ENCODE data around the gene CILP2.

The CILP2 gene

DNA sequence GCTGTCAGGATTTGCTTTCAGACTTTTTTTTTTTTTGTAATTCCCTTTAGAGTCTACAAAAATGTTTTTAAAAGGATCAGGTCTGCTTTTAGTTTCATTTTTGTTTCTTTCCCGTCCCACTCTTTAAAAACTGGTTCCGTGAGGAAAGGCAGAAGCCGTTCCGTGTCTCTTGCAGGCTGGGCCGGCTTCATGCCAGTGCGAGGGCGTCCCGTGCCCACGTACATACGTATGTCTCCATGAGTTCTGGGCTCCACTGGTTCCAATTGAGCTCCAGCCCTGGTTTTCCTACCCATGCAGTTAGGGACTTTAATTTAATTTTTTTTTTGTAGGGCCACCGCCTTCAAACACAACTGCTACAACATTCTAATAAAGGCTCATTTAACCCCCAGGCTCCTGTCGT lies 31.5 kb upstream of the CILP2 start:
- DNase-seq = no peak

DNA sequence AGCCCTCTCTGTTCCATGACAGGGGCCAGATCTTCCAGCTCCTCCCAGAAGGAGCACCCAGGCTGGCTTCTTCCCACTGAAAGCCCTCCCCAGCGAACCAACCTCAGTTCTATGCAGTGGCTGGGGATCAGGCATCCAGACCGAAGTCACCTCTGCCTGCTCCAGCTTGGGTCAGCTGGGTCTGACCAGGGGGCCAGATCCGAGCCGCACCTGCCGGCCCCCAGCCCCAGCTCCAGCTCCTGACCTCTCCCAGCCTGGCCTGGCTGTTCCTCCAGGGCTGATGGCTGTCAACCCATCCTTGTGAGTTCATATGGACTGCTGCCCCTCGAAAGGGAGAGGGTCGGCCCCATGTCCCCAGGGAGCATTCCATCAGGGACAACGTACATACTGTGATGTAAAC lies 30.7 kb upstream of the CILP2 start:
- no peak for DNase-seq

DNA sequence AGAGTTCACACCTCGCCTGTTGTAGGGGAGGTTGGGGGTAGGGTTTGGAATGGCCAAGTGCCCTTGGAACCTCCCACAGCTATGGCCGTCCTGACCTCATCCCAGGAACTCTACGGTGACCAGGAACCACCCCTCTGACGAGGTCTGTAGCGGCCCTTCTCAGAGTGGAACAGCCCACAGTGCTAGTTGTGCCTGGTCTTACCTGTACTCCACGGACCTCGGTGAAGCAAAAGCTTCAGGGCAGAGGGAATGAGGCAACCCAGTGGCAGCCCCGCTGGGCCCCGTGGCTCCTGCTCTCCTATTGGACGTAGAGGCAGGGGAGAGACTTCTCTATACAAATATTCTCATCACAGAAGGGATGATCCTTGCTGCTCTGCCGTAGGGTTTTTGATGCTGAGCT lies 29.8 kb upstream of the CILP2 start:
- no peak for DNase-seq

DNA sequence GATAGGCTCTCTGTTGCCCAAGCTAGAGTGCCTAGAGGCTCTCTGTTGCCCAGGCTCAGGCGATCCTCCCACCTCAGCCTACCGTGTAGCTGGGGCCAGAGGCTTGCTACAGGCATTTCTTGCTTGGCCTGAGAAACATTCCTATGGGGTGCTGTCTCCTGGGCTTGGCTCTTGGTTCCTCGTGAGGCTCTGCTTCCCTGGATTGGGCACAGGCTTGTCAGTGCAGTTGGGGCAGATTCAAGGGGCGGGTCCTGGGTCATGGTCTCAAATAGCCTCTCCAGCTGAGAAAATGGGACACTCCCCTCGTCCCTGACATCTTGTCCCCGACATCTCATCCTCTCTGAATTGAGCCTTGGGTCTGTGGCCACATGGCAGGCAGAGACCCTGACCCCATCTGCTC lies 27.6 kb upstream of the CILP2 start:
- no peak for DNase-seq

DNA sequence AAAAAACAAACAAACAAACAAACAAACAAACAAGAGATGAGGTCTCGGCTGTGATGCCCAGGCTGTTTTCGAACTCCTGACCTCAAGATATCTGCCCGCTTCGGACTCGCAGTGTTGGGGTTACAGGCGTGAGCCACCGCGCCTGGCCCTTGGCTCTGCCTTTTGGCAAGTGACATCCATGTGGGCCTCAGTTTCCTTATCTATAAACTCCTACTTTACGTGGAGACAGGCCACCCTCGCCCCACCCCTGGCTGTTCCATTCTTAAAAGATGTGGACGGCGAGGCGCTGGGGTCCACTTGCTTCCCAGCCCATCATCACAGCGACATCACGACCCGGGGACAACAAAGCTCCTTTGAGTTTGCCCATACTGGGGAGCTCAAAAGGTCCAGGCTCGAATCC lies 24.4 kb upstream of the CILP2 start:
- no peak for DNase-seq

DNA sequence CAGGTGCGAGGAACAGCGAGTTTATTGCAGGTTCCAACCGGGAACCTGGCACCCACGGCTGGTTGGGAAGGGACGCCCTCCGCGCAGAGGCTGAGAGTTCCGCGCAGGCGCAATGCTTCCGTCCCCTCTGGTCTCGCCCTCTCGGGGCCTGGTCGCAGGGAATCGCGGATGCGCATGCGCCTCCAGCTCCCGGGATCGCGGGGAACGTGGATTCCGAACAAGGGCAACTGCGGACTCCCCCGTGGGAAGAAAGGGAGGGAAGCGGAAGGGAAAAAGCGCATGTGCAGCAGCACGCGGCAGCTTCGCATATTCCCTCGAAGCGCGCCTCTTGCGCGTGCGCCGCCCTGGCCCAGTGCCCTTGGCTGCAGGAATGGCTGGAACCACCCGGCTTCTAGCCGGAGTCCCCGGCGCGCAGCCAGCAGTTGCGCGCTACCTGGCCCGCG lies 23.8 kb upstream of the CILP2 start:
- DNase-seq = no peak

DNA sequence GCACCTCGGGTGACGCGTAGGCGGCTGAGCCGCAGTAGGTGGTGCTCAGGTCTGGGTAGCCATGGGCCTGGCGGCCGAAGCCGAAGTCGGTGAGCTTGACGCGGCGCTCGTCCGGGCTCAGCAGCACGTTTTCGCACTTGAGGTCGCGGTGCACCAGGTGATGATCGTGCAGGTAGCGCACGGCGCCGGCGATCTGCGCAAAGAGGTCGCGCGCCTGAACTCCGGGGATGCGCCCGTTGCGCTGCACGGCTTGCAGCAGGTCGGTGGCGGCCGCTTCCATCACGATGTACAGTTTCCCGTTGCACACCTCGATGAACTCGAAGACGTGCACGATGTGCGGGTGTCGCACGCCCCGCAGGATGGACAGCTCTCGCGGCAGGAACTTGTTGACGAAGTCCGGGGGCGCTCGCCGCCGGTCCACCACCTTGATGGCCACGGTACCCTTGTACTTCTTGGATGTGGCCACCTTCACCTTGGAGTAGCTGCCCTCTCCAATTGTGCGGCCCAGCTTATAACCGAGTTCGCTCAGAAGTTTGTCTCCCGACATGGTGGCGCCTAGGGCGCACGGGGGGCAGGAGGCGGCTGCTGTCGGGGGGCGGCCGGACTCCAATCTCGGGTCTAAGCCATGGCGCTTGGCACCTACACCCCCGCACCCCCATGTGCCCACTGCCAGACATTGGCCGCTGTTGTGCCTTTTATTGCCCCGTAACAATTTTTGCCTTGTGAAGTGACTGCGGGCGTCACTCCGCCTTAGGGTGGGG lies 23.0 kb upstream of the CILP2 start, which contains the start of gene TSSK6:
TSSK6 (minus strand) TSS at position 668 of the 761 bp plus-strand sequence; CDS start at position 547, 121 bp downstream.
- DNase-seq = no peak

DNA sequence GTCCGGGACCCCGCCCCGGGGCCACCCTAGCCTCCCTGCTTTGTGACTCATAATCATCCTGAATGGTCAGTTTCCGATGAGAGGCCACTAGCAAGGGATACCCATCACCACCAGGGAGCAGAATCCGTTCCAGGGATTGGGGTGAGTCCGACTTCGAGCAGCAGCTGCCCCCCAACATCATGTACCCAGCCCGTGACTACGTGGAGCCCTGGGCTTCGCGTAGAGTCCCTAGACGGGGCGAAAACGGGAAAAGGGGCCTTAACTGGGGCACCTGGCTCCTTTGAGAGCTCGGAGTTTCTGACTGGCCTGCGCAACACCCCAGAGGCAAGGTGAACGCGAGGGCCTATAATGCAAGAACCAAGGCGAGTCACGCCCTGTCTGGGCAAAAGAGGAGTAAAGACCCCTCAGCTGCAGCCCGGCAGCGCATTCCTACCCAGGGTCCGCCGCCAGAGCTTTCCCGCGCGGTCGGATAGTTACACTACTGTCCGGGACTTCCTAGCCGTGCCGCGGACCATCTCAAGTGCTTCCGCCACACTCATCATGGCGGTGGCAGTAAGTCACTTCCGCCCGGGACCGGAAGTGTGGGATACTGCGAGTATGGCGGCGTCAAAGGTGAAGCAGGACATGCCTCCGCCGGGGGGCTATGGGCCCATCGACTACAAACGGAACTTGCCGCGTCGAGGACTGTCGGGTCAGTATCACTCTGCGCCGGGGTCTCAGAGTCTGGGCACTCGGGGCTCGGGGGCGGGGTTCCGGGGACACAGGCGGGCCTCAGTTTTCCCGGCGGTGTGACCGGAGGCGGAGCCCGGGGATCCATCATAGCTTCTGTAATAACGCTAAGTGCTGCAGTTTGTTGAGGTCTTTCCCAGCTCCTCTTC lies 22.2 kb upstream of the CILP2 start, which contains the start of gene NDUFA13:
NDUFA13 (plus strand) TSS at position 584 of the 878 bp plus-strand sequence; CDS start at position 598, 14 bp downstream.
- DNase-seq = peak; percentile 92

DNA sequence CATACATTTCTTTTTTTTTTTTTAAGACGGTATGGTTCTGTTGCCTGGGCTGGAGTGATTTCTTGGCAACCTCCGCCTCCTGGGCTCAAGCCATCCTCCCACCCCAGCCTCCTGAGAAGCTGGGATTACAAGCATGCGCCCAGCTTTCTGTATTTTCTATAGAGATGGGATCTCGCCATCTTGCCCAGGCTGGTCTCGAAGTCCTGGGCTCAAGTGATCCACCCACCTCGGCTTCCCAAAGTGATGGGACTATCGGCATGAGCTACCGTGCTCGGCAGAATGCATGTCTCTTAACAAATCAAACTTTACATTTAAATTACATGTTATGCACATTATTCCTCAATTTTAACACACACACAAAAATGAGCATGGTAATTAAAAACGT lies 20.8 kb upstream of the CILP2 start:
- DNase-seq = no peak

DNA sequence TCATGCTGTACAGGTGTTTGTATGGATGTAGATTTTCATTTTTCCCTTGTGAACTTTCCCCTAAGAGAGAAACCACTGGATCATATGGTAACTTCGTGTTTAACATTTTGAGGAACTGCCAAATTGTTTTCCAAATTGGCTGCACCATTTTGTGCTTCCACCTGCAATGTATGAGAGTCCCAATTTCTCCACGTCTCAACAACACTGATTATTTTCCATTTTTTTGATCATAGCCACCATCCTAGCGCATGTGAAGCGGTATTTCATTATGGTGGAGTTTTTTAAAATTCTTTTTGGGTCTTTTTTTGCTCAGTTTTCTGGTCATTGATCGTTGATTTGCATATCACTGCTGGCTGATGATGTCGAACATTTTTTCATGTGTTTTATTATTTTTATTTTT lies 17.1 kb upstream of the CILP2 start:
- no peak for DNase-seq

DNA sequence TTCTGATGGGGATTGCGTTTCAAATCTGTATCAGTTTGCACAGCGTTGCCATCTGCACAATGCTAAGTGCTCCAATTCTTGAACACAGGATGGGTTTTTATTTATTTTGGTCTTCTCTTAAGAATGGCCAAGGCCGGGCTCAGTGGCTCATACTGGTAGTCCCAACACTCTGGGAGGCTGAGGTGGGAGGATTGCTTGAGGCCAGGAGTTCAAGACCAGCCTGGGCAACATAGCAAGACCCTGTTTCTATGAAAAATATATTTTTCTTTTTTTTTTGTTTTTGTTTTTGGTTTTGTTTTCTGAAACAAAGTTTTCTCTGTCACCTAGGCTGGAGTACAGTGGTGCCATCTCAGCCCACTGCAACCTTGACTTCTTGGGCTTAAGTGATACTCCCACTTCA lies 14.9 kb upstream of the CILP2 start:
- DNase-seq = no peak

DNA sequence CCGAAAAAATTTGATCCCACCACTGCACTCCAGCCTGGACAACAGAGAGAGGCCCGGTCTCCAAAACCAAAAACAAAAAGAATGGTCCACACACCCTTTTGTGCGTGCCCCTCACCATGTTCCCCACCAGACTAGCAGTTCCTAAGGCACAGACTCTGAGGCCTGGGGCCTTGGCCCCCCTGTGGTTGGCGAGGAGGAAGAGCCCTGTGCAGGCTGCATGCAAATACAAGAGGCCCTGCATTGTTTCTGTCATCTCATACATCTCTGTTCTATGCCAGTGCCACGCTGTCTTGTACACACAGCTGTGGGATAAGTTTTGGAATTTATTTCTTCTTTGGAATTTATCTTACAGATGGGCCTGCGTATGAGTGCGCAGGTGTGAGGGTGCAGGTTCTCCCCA lies 14.0 kb upstream of the CILP2 start:
- no peak for DNase-seq

DNA sequence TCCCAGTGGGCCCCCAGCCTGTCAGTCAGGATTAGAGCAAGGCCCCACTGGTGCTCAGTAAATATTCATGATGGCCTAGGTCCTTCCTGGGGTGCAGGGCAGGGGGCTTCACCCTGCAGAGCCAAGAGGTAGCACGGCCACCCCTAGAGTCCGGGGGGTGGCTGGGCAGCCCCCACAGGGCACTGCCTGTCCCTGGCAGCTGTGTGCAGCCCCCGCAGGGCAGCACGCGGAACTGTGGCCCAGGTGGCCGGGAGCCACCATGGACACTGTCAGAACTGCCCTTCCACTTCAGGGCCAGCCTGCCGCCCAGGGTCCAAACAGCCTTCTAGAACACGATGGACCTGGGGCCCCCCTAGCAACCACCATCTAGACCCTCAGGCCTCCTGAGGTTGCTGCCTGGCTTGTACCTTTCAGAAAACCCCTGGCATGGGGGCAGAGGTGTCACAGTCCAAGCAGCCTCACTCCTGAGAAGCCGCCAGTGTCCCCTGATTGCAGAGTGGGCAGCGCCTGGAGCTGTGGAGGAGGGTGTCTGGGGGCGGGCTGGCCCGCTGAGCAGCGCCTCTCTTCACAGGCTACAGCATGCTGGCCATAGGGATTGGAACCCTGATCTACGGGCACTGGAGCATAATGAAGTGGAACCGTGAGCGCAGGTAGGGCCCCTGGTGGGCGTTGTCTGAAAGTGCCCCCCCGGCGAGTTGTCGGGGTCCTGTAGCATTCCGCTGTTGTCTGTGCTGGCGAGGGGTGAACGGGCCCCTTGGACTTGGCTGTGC lies 12.3 kb upstream of the CILP2 start:
- DNase-seq = no peak

DNA sequence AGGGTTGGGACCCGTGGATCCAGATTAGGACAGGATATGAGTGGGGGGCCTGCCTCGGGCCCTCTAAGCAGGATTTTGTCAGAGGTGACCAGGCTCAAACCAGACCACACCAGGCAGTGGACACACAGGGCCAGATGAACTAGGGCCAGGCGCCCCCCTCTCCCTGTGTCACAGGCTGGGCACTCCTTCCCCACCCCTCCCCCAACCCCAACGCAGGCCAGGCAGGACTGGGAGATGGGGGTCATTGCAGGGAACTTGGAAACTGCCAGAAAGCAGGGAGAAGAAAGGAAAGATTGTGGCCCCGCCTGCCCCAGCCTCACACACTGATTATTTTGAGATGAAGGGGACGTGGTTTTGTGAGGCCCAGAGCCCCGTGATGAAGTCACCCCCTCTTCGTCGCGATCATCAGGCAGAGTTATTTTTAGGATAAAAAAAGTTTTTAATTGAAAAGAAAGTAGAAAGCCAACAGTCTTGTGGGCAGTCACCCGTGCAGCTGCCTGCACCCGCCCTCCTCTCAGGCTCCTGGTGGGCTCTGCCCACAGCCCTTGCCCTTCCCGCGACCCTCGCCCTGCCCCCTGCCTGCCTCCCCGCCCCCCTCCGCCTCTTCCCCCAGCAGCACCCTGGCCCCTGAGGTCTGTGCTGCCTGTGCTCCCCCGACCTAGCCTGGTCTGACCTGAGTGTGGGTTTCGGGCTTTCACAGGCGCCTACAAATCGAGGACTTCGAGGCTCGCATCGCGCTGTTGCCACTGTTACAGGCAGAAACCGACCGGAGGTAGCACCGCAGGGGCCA lies 11.3 kb upstream of the CILP2 start:
- DNase-seq = no peak

DNA sequence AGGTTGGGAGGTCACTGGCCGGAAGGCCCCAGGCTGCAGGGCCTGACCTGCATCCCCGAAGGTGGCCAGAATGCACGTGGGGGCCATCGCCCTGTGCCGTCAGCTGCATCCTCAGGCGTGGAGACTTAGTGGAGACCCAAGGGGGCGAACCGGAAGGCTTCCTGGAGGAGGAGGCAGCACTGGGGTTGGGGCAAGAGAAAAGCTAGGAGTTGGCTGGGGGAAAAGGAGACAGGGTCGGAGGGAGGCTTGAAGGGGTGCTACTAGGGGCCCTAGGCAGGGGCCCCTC lies 10.8 kb upstream of the CILP2 start:
- DNase-seq = no peak

DNA sequence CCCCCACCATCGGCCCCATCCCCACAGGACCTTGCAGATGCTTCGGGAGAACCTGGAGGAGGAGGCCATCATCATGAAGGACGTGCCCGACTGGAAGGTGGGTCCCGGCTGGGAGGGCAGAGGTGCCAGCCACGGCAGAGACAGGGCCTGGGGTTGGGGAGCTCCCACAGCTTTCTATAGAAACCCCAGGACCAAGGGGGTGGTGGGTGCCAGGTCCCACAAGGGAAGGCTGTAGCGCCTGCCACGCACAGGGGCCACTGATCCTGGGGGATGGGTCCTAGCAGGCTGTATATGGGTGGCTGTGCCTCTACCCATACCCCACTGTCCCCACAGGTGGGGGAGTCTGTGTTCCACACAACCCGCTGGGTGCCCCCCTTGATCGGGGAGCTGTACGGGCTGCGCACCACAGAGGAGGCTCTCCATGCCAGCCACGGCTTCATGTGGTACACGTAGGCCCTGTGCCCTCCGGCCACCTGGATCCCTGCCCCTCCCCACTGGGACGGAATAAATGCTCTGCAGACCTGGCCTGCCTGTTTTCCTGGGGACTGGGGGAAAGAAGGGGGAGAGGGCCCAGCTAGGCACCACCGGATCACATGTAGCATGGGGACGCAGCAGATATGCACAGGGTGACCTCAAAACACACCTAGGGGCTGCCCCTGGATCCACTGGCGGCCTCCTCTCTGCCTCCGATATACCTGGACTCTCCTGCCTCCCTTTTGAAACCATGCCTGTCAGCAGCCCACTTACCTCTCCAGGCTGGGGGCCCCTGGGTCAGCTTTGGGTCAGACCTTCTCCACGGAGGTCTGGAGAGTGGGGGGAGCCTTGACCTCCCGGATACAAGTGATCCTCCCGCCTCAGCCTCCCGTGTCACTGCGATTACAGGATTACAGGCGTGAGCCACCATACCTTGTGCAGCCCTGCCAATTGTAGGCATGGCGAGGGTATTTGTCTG lies 10.1 kb upstream of the CILP2 start:
- DNase-seq = no peak

DNA sequence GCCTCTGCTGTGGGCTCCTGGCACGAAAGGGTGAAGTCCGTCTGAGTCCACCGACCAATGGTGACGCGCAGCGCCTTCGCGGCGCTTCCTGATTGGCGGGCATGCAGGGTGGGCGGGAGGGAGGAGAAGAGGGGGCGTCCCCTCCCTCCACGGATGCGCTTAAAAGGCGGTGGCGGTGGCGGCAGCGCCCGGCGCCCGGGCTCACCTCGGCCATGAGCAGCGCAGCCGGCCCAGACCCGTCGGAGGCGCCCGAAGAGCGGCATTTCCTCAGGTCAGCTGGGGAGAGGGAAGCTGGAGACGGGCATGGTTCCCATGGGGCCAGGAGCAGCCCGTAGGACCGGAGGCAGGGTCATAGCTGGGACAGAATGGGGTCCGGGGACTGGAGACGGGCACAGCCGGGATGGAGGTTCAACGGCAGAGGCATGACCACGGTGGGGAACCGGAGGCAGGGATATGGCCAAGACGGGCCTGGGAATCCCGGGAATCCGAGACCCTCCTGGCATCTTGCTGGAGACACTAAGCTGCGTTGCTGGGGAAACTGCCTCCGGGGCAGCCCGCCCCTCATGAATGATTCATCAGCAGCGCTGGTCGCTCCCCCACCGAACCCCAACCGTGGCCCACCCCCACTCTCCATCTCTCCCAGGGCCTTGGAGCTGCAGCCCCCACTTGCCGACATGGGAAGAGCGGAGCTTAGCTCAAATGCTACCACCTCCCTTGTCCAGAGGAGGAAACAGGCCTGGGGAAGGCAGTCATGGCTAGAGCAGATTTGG lies 9.2 kb upstream of the CILP2 start, which contains the start of gene YJEFN3:
YJEFN3 (plus strand) TSS at position 191 of the 770 bp plus-strand sequence; CDS start at position 213, 22 bp downstream.
- no peak for DNase-seq

DNA sequence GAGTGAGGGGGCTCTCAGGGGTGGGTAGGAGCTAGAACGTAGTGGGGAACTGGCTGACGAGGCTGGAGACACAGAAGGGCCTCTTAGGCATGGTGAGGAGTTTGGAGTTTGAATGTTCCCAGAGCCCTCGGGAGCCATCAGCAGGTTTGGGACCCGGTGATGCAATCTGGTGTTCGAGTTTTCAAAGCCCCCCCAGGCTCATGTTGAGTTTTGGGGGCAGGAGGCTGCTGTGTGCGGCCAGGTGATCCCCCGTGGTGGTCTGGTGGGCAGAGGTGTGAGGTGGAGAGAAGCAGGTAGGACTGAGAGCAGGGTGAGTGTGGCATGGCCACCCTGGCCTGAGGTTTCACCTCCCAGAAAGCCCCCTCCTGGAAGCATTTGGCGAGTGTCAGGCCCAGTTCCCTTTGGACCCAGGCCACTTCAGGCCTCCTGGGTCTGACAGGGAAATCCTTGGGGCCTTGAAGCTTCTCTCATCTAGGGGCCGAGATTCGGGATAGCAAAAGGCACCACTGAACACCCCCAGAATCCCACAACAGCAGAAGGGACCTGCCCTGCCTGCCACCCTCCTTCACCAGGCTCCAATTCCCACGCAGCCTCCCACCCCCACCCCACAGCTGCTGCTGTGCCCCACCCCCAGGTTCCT lies 8.2 kb upstream of the CILP2 start:
- no peak for DNase-seq

DNA sequence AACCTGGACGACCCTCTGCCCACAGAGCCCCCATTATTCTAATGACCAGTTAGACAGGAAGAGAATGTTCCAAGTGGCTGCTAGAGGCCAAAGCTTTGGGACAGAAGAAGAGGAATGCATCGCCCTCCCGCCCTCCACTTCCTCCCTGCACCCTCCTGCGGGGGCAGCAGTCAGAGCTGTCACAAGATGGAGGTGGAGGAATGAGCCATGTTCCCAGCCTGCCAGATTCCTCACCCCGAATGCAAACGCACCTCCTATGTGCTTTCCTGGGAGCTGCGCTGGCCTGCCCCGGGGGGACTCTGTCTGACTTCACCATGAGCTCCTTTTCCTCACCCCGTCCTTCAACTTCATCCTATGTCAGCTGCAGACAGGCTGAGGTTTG lies 7.7 kb upstream of the CILP2 start:
- no peak for DNase-seq

DNA sequence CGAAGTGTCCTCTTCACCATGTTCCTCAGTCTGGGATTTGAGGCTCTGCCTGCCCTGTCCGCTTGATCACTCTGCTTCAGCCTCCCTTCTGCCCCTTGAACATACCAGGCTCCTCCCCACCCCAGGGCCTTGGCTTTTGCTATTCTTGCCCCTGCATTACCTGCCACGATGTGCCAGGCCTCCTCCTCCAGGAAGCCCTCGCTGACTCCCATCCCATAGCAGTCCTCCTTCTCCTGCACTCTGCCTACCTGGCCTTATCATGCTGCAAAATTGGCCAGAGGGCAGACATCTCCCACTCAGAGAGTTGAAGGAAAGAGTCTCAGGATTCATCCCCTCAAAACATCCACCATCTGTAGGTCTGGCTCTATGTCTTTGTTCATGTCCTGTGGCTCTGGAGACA lies 7.2 kb upstream of the CILP2 start:
- DNase-seq = no peak

All from activated CD4-positive, alpha-beta T cell treated with anti-CD3 and anti-CD28 coated beads, Interleukin-2, amount 50 U/mL, for 1 hour (primary cell).